Measurements from ENCODE around the gene MYH14. TPM values are rescaled to one million over a fixed set of nuclear protein-coding genes. Genes with fewer than 3 reads are reported as not detected.

MYH14 gene
- polyA plus RNA-seq, 1 donor (not counting 4 experiments of a cell fraction or from before 2014, with no cell fraction given): 0.20 TPM

- no peak overlapping the region for H3K4me2 ChIP-seq (ENCODE audit: control insufficient read depth, extremely low read depth, insufficient read depth, low read depth, low read length)
- no peaks in the 10 kb centered on the region for H3K79me2 ChIP-seq (ENCODE audit: control insufficient read depth, insufficient read depth, low read length)
- no peak for FAIRE-seq
- H3K4me3 ChIP-seq (ENCODE audit: control insufficient read depth in 2 of 3, extremely low read depth in 1 of 3, insufficient read depth in 2 of 3, low read depth in 1 of 3, low read length in 3 of 3): no peak overlapping the region
- no peak overlapping the region for H3K9ac ChIP-seq (ENCODE audit: control insufficient read depth, extremely low read depth, insufficient read depth, low read length)
- dilution Hi-C loops (cut with MboI; ENCODE audit: extremely low pct_ligation_motif_present, low sequenced_read_pairs): no loop called here
- H3K27ac ChIP-seq (ENCODE audit: control insufficient read depth, insufficient read depth, low read length): no peak overlapping the region
- TF ChIP-seq CTCF (optimal IDR thresholded peaks at IDR 0.05 in 1 of 3, IDR thresholded peaks at IDR 0.05 in 1 of 3, conservative IDR thresholded peaks at IDR 0.05 in 1 of 3; ENCODE audit: extremely low read depth in 1 of 3, insufficient read depth in 2 of 3, low read length in 3 of 3) (no peak), EZH2 (IDR thresholded peaks at IDR 0.05; ENCODE audit: low read length) (no peak)
- no peaks in the 10 kb centered on the region for H4K20me1 ChIP-seq (ENCODE audit: control insufficient read depth, extremely low read depth, insufficient read depth, low read length)
- no peaks in the 10 kb centered on the region for H3K27me3 ChIP-seq (ENCODE audit: control insufficient read depth, extremely low read depth, insufficient read depth, low read length)
- H3K36me3 ChIP-seq (ENCODE audit: control insufficient read depth in 2 of 2, extremely low read depth in 1 of 2, insufficient read depth in 2 of 2, low read length in 2 of 2): no peaks in the 10 kb centered on the region
- DNase-seq (ENCODE audit: low read depth, low spot score): no peak
- H3K9me3 ChIP-seq (ENCODE audit: control insufficient read depth, low read depth, low read length): peaks cover 6% of the 10 kb centered on the region
- H3K4me1 ChIP-seq (ENCODE audit: control insufficient read depth, extremely low read depth, insufficient read depth, low read length): no peaks in the 10 kb centered on the region
- no peaks in the 10 kb centered on the region for H3K9me1 ChIP-seq (ENCODE audit: control insufficient read depth, extremely low read depth, insufficient read depth, low read length)
- H2AFZ ChIP-seq (ENCODE audit: control insufficient read depth, low read length): no peak overlapping the region
Measured at GRCh38 chr19:50248413-50248812, 45.0 kb downstream of the MYH14 start.

GRCh38 chr19:50248826-50249225 lies 45.4 kb downstream of the MYH14 start:
- Histone ChIP-seq H3K4me3 (ENCODE audit: control insufficient read depth in 2 of 3, extremely low read depth in 1 of 3, insufficient read depth in 2 of 3, low read depth in 1 of 3, low read length in 3 of 3) (no peak overlapping the region), H4K20me1 (ENCODE audit: control insufficient read depth, extremely low read depth, insufficient read depth, low read length) (no peaks in the 10 kb centered on the region), H3K9ac (ENCODE audit: control insufficient read depth, extremely low read depth, insufficient read depth, low read length) (no peak overlapping the region), H3K9me3 (ENCODE audit: control insufficient read depth, low read depth, low read length) (peaks cover 6% of the 10 kb centered on the region), H3K27me3 (ENCODE audit: control insufficient read depth, extremely low read depth, insufficient read depth, low read length) (no peaks in the 10 kb centered on the region), H3K79me2 (ENCODE audit: control insufficient read depth, insufficient read depth, low read length) (no peaks in the 10 kb centered on the region), H3K36me3 (ENCODE audit: control insufficient read depth in 2 of 2, extremely low read depth in 1 of 2, insufficient read depth in 2 of 2, low read length in 2 of 2) (no peaks in the 10 kb centered on the region), H3K27ac (ENCODE audit: control insufficient read depth, insufficient read depth, low read length) (no peak overlapping the region), H3K4me1 (ENCODE audit: control insufficient read depth, extremely low read depth, insufficient read depth, low read length) (no peaks in the 10 kb centered on the region), H2AFZ (ENCODE audit: control insufficient read depth, low read length) (no peak overlapping the region), H3K9me1 (ENCODE audit: control insufficient read depth, extremely low read depth, insufficient read depth, low read length) (no peaks in the 10 kb centered on the region), H3K4me2 (ENCODE audit: control insufficient read depth, extremely low read depth, insufficient read depth, low read depth, low read length) (no peak overlapping the region)
- FAIRE-seq: no peak
- dilution Hi-C loops (cut with MboI; ENCODE audit: extremely low pct_ligation_motif_present, low sequenced_read_pairs): no loop called here
- no peak for DNase-seq (ENCODE audit: low read depth, low spot score)
- TF ChIP-seq EZH2 (IDR thresholded peaks at IDR 0.05; ENCODE audit: low read length) (no peak), CTCF (optimal IDR thresholded peaks at IDR 0.05 in 1 of 3, IDR thresholded peaks at IDR 0.05 in 1 of 3, conservative IDR thresholded peaks at IDR 0.05 in 1 of 3; ENCODE audit: extremely low read depth in 1 of 3, insufficient read depth in 2 of 3, low read length in 3 of 3) (no peak)
